Esophagus (tissue), 2 donors: ENCODE results near the gene WDR54. TPM values are rescaled to one million over a fixed set of nuclear protein-coding genes. Genes with fewer than 3 reads are reported as not detected.

ENCODE experiments used
- H3K27ac ChIP-seq, 2 donors: one replicate each; pipeline ENCODE4 v1.5.1; 2013; ENCODE audit warnings: low read depth in 2 of 2, mild to moderate bottlenecking in 2 of 2, inconsistent platforms in 1 of 2, low read length in 1 of 2, moderate library complexity in 1 of 2
- H3K27me3 ChIP-seq, 2 donors: one replicate each; pipeline ENCODE4 v1.6.1; 2013; ENCODE audit warnings: low read length in 2 of 2, control low read depth in 1 of 2, mild to moderate bottlenecking in 1 of 2; ENCODE audit not compliant: insufficient read depth in 2 of 2, control insufficient read depth in 1 of 2
- H3K36me3 ChIP-seq, 2 donors: one replicate each; pipeline ENCODE4 v1.6.1; 2013; ENCODE audit warnings: low read length in 1 of 2; ENCODE audit not compliant: control insufficient read depth in 2 of 2, insufficient read depth in 2 of 2
- H3K4me1 ChIP-seq, 2 donors: one replicate each; pipeline ENCODE4 v1.6.1; 2013; ENCODE audit warnings: low read length in 1 of 2; ENCODE audit not compliant: control insufficient read depth in 2 of 2, insufficient read depth in 2 of 2
- H3K4me3 ChIP-seq, 2 donors: one replicate each; pipeline ENCODE4 v1.5.1; 2013; ENCODE audit warnings: low read length in 2 of 2, mild to moderate bottlenecking in 2 of 2, low read depth in 1 of 2, moderate library complexity in 1 of 2
- H3K9me3 ChIP-seq, 2 donors: one replicate each; pipeline ENCODE4 v1.6.1; 2013; ENCODE audit warnings: mild to moderate bottlenecking in 2 of 2, low read depth in 1 of 2, low read length in 1 of 2, moderate library complexity in 1 of 2; ENCODE audit not compliant: control insufficient read depth in 2 of 2, insufficient read depth in 1 of 2
- WGBS, 2 donors: extraction: QIAGEN DNeasy Blood & Tissue Kit; methylation state at CpG; one replicate each; pipeline ENCODE4 v1.1.7; 2013; 5-methylcytosine and 5-hydroxymethylcytosine counted together
- polyA plus RNA-seq, 2 donors: library from polyadenylated mRNA; stranded (reverse); fragments of 200-250 nt; gene quantifications; one replicate each; pipeline ENCODE4 v1.2.3, GENCODE V29; 2013
- donor health status: healthy with polysubstance abuse.
- donor health status: Bipolar disorder and iron deficiency.

WDR54 gene
- polyA plus RNA-seq, 2 donors, result 3.5 to 5.4 TPM

GRCh38 chr2:74472086-74472944 lies 50.8 kb downstream of the WDR54 start, which contains the start of gene MRPL53:
Gene MRPL53 (minus strand): TSS chr2:74472680. CDS start chr2:74472660, 20 bp downstream.
- no peaks in the 10 kb centered on the region for H3K27me3 ChIP-seq
- peak within 1 kb of the TSS; percentile 95 to 99 for H3K27ac ChIP-seq
- peak within 1 kb of the TSS; percentile 77 to 84 for H3K4me3 ChIP-seq
- peaks cover 4 to 5% of the 10 kb centered on the region in 2 donors for H3K4me1 ChIP-seq
- H3K9me3 ChIP-seq, result no peaks in the 10 kb centered on the region
- WGBS, 2 donors, result 0 to 1% methylated on average over 66 of the region's 66 CpGs
- peaks cover 0 to 14% of the 10 kb centered on the region in 2 donors for H3K36me3 ChIP-seq

- H3K4me1 ChIP-seq, result peaks cover 4 to 5% of the 10 kb centered on the region in 2 donors
- H3K36me3 ChIP-seq, result peaks cover 0 to 17% of the 10 kb centered on the region in 2 donors
- no peaks in the 10 kb centered on the region for H3K9me3 ChIP-seq
- peak overlapping the region; percentile 77 to 84 for H3K4me3 ChIP-seq
- peak overlapping the region; percentile 95 to 99 for H3K27ac ChIP-seq
- H3K27me3 ChIP-seq, result no peaks in the 10 kb centered on the region
- 4 to 10% methylated on average over 7 of the region's 7 CpGs for WGBS, 2 donors
Measured at GRCh38 chr2:74472945-74473258, 51.4 kb downstream of the WDR54 start.

GRCh38 chr2:74474481-74474880 lies 53.0 kb downstream of the WDR54 start:
- H3K9me3 ChIP-seq, result no peaks in the 10 kb centered on the region
- peaks cover 4 to 5% of the 10 kb centered on the region in 2 donors for H3K4me1 ChIP-seq
- 91 to 94% methylated on average over 6 of the region's 6 CpGs for WGBS, 2 donors

GRCh38 chr2:74474899-74475298 lies 53.4 kb downstream of the WDR54 start:
- 90 to 91% methylated on average over 5 of the region's 5 CpGs for WGBS, 2 donors
- Histone ChIP-seq H3K36me3 (peaks cover 0 to 17% of the 10 kb centered on the region in 2 donors), H3K4me3 (no peak overlapping the region), H3K4me1 (peaks cover 4 to 5% of the 10 kb centered on the region in 2 donors), H3K9me3 (no peaks in the 10 kb centered on the region), H3K27me3 (no peaks in the 10 kb centered on the region), H3K27ac (no peak overlapping the region)

More at GRCh38 chr2:74474481-74474880, 53.0 kb downstream of the WDR54 start:
- peaks cover 0 to 17% of the 10 kb centered on the region in 2 donors for H3K36me3 ChIP-seq
- H3K4me3 ChIP-seq, result no peak overlapping the region
- H3K27me3 ChIP-seq, result no peaks in the 10 kb centered on the region
- no peak overlapping the region for H3K27ac ChIP-seq

Other genes starting within 250 kb of the WDR54 start
- gene MOB1A, start 242.9 kb upstream of the WDR54 start, polyA plus RNA-seq, result 10 to 100 TPM; 23.9 to 29.1 TPM
- 10 to 100 TPM; 11.1 to 35.4 TPM for gene MTHFD2, start 223.1 kb upstream of the WDR54 start, polyA plus RNA-seq
- under 1 TPM; 0.28 to 0.33 TPM for gene SLC4A5, start 78.3 kb upstream of the WDR54 start, polyA plus RNA-seq
- gene DCTN1, start 41.4 kb upstream of the WDR54 start, polyA plus RNA-seq, result 10 to 100 TPM; 60.8 to 83.3 TPM
- gene C2orf81, start 111 bp upstream of the WDR54 start, polyA plus RNA-seq, result under 1 TPM; 0.81 to 0.92 TPM
- 10 to 100 TPM; 20.2 to 20.8 TPM for gene RTKN, start 20.2 kb downstream of the WDR54 start, polyA plus RNA-seq
- 10 to 100 TPM; 33.4 to 44.9 TPM for gene INO80B, start 33.4 kb downstream of the WDR54 start, polyA plus RNA-seq
- 10 to 100 TPM; 41.3 to 50.1 TPM for gene WBP1, start 36.7 kb downstream of the WDR54 start, polyA plus RNA-seq
- gene MOGS, start 43.7 kb downstream of the WDR54 start, polyA plus RNA-seq, result 10 to 100 TPM; 21.3 to 26.8 TPM
- 10 to 100 TPM; 60.6 to 72.3 TPM for gene MRPL53, start 51.0 kb downstream of the WDR54 start, polyA plus RNA-seq
- 10 to 100 TPM in 1 of 2 donors, 1 to 10 TPM in 1; 4.3 to 10.3 TPM for gene CCDC142, start 61.3 kb downstream of the WDR54 start, polyA plus RNA-seq
- gene TTC31, start 61.4 kb downstream of the WDR54 start, polyA plus RNA-seq, result 10 to 100 TPM in 1 of 2 donors, 1 to 10 TPM in 1; 9.7 to 13.4 TPM
- gene LBX2, start 77.9 kb downstream of the WDR54 start, polyA plus RNA-seq, result under 1 TPM; 0.12 to 0.18 TPM
- gene PCGF1, start 86.0 kb downstream of the WDR54 start, polyA plus RNA-seq, result 10 to 100 TPM; 16.1 to 18.2 TPM
- gene TLX2, start 92.7 kb downstream of the WDR54 start, polyA plus RNA-seq, result under 1 TPM in 1 of 2 donors, not detected in 1; 0.01 TPM
- gene DQX1, start 104.5 kb downstream of the WDR54 start, polyA plus RNA-seq, result 1 to 10 TPM; 3.4 to 7.3 TPM
- gene AUP1, start 108.0 kb downstream of the WDR54 start, polyA plus RNA-seq, result 100 to 1,000 TPM; 116 to 186 TPM
- gene HTRA2, start 108.2 kb downstream of the WDR54 start, polyA plus RNA-seq, result 10 to 100 TPM; 15.8 to 21.0 TPM
- under 1 TPM; 0.71 to 0.79 TPM for gene LOXL3, start 132.2 kb downstream of the WDR54 start, polyA plus RNA-seq
- 1 to 10 TPM; 1.6 to 2.5 TPM for gene DOK1, start 133.0 kb downstream of the WDR54 start, polyA plus RNA-seq
- gene M1AP, start 226.6 kb downstream of the WDR54 start, polyA plus RNA-seq, result under 1 TPM; 0.04 to 0.10 TPM
- under 1 TPM; 0.55 to 0.59 TPM for gene SEMA4F, start 232.5 kb downstream of the WDR54 start, polyA plus RNA-seq